ENCODE data around the gene APOBEC3B. TPM values are rescaled to one million over a fixed set of nuclear protein-coding genes. Genes with fewer than 3 reads are reported as not detected.
"Not testable (repeated sequence)": the region's sequence is repeated elsewhere in the genome, so short reads cannot be mapped to it uniquely, and the experiment has no call there.

The APOBEC3B gene
- total and polyA plus RNA-seq, 8 donors: 1.1 to 8.7 (median 3.8) TPM; not detected in 3

- Histone ChIP-seq H3K27ac (no peak overlapping the region), H3K9me3 (no peaks in the 10 kb centered on the region), H3K36me3 (peaks cover 0 to 12% (median 7%) of the 10 kb centered on the region in 4 donors), H3K27me3 (no peaks in the 10 kb centered on the region), H3K4me1 (peaks cover 16 to 38% (median 28%) of the 10 kb centered on the region in 4 donors), H3K4me3 (no peak overlapping the region)
- no peak for DNase-seq
- WGBS, 5 donors: 96 to 99% (median 98%) methylated on average over 13 of the region's 13 CpGs
- intact Hi-C loops (cut with DNase I; ENCODE audit: low total_unique reads): loop anchor here (10.0 kb wide), 1 partner anchor 108 kb away; no protein-coding TSS in a partner anchor
- TF ChIP-seq POLR2AphosphoS5 (IDR thresholded peaks at IDR 0.05) (no peak), EP300 (IDR thresholded peaks at IDR 0.05) (no peak), POLR2A (IDR thresholded peaks at IDR 0.05) (no peak), CTCF (IDR thresholded peaks at IDR 0.05) (no peak)
These were observed 34.4 kb downstream of the APOBEC3B start for GRCh38 chr22:39016592-39016991.

GRCh38 chr22:39017596-39018365 is 35.6 kb downstream of the APOBEC3B start:
- 82 to 91% (median 83%) methylated on average over 17 to 18 of the region's 18 CpGs for WGBS, 5 donors
- Histone ChIP-seq H3K36me3 (peaks cover 0 to 12% (median 7%) of the 10 kb centered on the region in 4 donors), H3K4me1 (peaks cover 26 to 48% (median 37%) of the 10 kb centered on the region in 4 donors), H3K27ac (no peak overlapping the region), H3K4me3 (no peak overlapping the region), H3K27me3 (no peaks in the 10 kb centered on the region), H3K9me3 (no peaks in the 10 kb centered on the region)
- no peak for DNase-seq
- TF ChIP-seq EP300 (IDR thresholded peaks at IDR 0.05) (no peak), CTCF (IDR thresholded peaks at IDR 0.05) (no peak), POLR2A (IDR thresholded peaks at IDR 0.05) (no peak), POLR2AphosphoS5 (IDR thresholded peaks at IDR 0.05) (no peak)
- intact Hi-C loops (cut with DNase I; ENCODE audit: low total_unique reads): loop anchor here (10.0 kb wide), 1 partner anchor 107 kb away; no protein-coding TSS in a partner anchor

- Histone ChIP-seq H3K36me3 (peaks cover 5 to 29% (median 22%) of the 10 kb centered on the region in 4 donors), H3K4me3 (peak overlapping the region; percentile 39 to 63 (median 48)), H3K4me1 (peaks cover 16 to 43% (median 21%) of the 10 kb centered on the region in 4 donors), H3K27ac (peak overlapping the region; percentile 67 to 85 (median 83))
- intact Hi-C loops (cut with DNase I; ENCODE audit: low total_unique reads); H3K9me3 ChIP-seq; DNase-seq; H3K27me3 ChIP-seq: not testable (repeated sequence)
- 33 to 55% (median 36%) methylated on average over 11 to 15 of the region's 15 CpGs for WGBS, 5 donors
These were observed 38.0 kb downstream of the APOBEC3B start for GRCh38 chr22:39020021-39020651.

GRCh38 chr22:39021552-39022250 is 39.6 kb downstream of the APOBEC3B start:
- H3K4me3 ChIP-seq: peak overlapping the region; percentile 39 to 63 (median 48)
- H3K27me3 ChIP-seq: no peaks in the 10 kb centered on the region
- 28 to 43% (median 34%) methylated on average over 8 to 9 of the region's 9 CpGs for WGBS, 5 donors
- H3K27ac ChIP-seq: peak overlapping the region; percentile 82 to 85 (median 83)
- no peaks in the 10 kb centered on the region for H3K9me3 ChIP-seq
- TF ChIP-seq CTCF (IDR thresholded peaks at IDR 0.05) (no peak), POLR2AphosphoS5 (IDR thresholded peaks at IDR 0.05) (no peak), POLR2A (IDR thresholded peaks at IDR 0.05) (no peak), EP300 (IDR thresholded peaks at IDR 0.05) (no peak)
- H3K36me3 ChIP-seq: peaks cover 5 to 38% (median 26%) of the 10 kb centered on the region in 4 donors
- intact Hi-C loops (cut with DNase I; ENCODE audit: low total_unique reads): no loop called here
- H3K4me1 ChIP-seq: peaks cover 12 to 38% (median 16%) of the 10 kb centered on the region in 4 donors
- no peak for DNase-seq

Data from stomach (tissue), 9 donors.